Nephron (organoid): ENCODE measurements around the gene NEK8.

Source experiments
- H3K27ac Mint-ChIP-seq, 3 experiments: 2 replicates each; pipeline ENCODE4 v1.8.0; 2020; ENCODE audit warnings: mixed read lengths in 3 of 3, mild to moderate bottlenecking in 2 of 3, moderate library complexity in 1 of 3
- H3K27me3 Mint-ChIP-seq: 2 replicates; pipeline ENCODE4 v1.8.0; 2021; ENCODE audit warnings: low read depth, mild to moderate bottlenecking, moderate library complexity, mixed read lengths
- H3K36me3 Mint-ChIP-seq: 2 replicates; pipeline ENCODE4 v1.8.0; 2020; ENCODE audit warnings: low read depth, mixed read lengths
- H3K4me1 Mint-ChIP-seq: 2 replicates; pipeline ENCODE4 v1.8.0; 2020; ENCODE audit warnings: mixed read lengths
- H3K4me3 Mint-ChIP-seq, 3 experiments: 2 replicates each; pipeline ENCODE4 v1.8.0; 2020; ENCODE audit warnings: mild to moderate bottlenecking in 3 of 3, mixed read lengths in 3 of 3, moderate library complexity in 2 of 3
- H3K9me3 Mint-ChIP-seq: 2 replicates; pipeline ENCODE4 v1.8.0; 2020; ENCODE audit warnings: mixed read lengths
- CTCF ChIP-seq, 3 experiments: fragments of 200-600 bp; sonication (generic); IDR thresholded peaks; one replicate each; pipeline ENCODE4 v1.5.0; 2021; ENCODE audit warnings: antibody characterized with exemption in 3 of 3; ENCODE audit not compliant: unreplicated experiment in 3 of 3

Gene NEK8

GRCh38 chr17:28712032-28712704 is 16.4 kb upstream of the NEK8 start:
- TF ChIP-seq CTCF (IDR thresholded peaks at IDR 0.05; ENCODE audit: unreplicated experiment in 3 of 3) = no peak
- peaks cover 30% of the 10 kb centered on the region for H3K36me3 Mint-ChIP-seq
- no peaks in the 10 kb centered on the region for H3K9me3 Mint-ChIP-seq
- H3K27me3 Mint-ChIP-seq = no peaks in the 10 kb centered on the region
- peak overlapping the region; percentile 96 to 100 (median 97) for H3K27ac Mint-ChIP-seq
- peaks cover 33% of the 10 kb centered on the region for H3K4me1 Mint-ChIP-seq
- H3K4me3 Mint-ChIP-seq = peak overlapping the region; percentile 92 to 98 (median 94)

GRCh38 chr17:28712705-28713415 is 15.7 kb upstream of the NEK8 start:
- peaks cover 29% of the 10 kb centered on the region for H3K4me1 Mint-ChIP-seq
- peak overlapping the region; percentile 92 to 98 (median 94) for H3K4me3 Mint-ChIP-seq
- H3K36me3 Mint-ChIP-seq = peaks cover 30% of the 10 kb centered on the region
- no peak for TF ChIP-seq CTCF (IDR thresholded peaks at IDR 0.05; ENCODE audit: unreplicated experiment in 3 of 3)
- H3K9me3 Mint-ChIP-seq = no peaks in the 10 kb centered on the region
- peak overlapping the region; percentile 96 to 100 (median 97) for H3K27ac Mint-ChIP-seq
- no peaks in the 10 kb centered on the region for H3K27me3 Mint-ChIP-seq

- no peaks in the 10 kb centered on the region for H3K27me3 Mint-ChIP-seq
- peaks cover 40% of the 10 kb centered on the region for H3K4me1 Mint-ChIP-seq
- peak overlapping the region; percentile 86 to 91 (median 88) for H3K4me3 Mint-ChIP-seq
These were observed 14.3 kb upstream of the NEK8 start for GRCh38 chr17:28714281-28714680.

GRCh38 chr17:28715217-28715616 is 13.4 kb upstream of the NEK8 start:
- Mint-ChIP-seq H3K27me3 (no peaks in the 10 kb centered on the region), H3K36me3 (peaks cover 36% of the 10 kb centered on the region), H3K27ac (peak overlapping the region; percentile 46 to 73 (median 68)), H3K4me3 (peak overlapping the region; percentile 86 to 91 (median 88)), H3K9me3 (no peaks in the 10 kb centered on the region), H3K4me1 (peaks cover 49% of the 10 kb centered on the region)
- TF ChIP-seq CTCF (IDR thresholded peaks at IDR 0.05; ENCODE audit: unreplicated experiment in 3 of 3) = no peak

More at GRCh38 chr17:28714281-28714680, 14.3 kb upstream of the NEK8 start:
- peak overlapping the region in 2 of 3 experiments; percentile 49 to 51 for H3K27ac Mint-ChIP-seq
- H3K36me3 Mint-ChIP-seq = peaks cover 30% of the 10 kb centered on the region
- no peaks in the 10 kb centered on the region for H3K9me3 Mint-ChIP-seq
- no peak for TF ChIP-seq CTCF (IDR thresholded peaks at IDR 0.05; ENCODE audit: unreplicated experiment in 3 of 3)

- no peak for TF ChIP-seq CTCF (IDR thresholded peaks at IDR 0.05; ENCODE audit: unreplicated experiment in 3 of 3)
- H3K27ac Mint-ChIP-seq = peak overlapping the region; percentile 99 to 100 (median 99)
- no peaks in the 10 kb centered on the region for H3K9me3 Mint-ChIP-seq
- H3K36me3 Mint-ChIP-seq = peaks cover 50% of the 10 kb centered on the region
- peak overlapping the region; percentile 86 to 91 (median 88) for H3K4me3 Mint-ChIP-seq
- H3K4me1 Mint-ChIP-seq = peaks cover 57% of the 10 kb centered on the region
- no peaks in the 10 kb centered on the region for H3K27me3 Mint-ChIP-seq
These were observed 11.6 kb upstream of the NEK8 start for GRCh38 chr17:28716740-28717577.
